HG02870 (cell line): Measurements from ENCODE around the gene NRXN3.

Experiments used
- ATAC-seq: cut with Tn5 transposase; IDR thresholded peaks from one replicate; pipeline ENCODE4 v1.9.1; 2021; ENCODE audit warnings: mild to moderate bottlenecking, moderate library complexity; ENCODE audit not compliant: unreplicated experiment

NRXN3 gene

DNA sequence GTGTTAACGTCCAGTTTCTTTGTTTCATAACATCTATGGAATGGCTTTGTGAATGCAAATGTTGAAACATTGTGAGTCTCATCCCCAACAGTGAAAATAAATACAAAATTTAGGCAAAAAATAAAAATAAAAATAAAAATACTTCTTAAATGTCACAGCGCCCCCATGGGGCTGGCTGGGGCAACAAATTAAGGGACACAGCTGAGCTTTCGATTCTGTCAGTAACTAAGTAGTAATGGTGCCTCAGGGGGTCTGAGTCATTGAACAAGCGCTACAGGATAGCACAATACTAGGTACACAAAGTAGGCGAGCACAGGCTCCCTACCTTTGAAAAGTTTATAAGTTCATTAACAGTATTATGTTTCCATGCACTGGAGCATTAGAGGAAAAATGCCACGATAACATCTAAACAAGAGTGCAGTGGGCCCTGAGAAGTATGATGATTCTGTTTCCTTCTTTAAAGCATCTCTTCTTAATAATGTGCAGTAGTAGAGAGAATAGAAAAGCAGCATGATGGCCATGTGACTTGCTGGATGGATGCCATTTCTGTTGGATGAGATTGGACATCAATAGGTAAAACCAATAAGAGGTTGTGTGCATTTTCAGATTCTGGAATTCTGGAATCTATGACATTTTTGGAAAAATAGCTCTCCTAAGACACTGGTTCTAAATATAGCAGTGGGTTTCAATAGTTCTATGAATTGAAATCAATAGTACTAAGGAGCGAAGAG is 1374.0 kb downstream of the NRXN3 start:
- ATAC-seq: no peak

DNA sequence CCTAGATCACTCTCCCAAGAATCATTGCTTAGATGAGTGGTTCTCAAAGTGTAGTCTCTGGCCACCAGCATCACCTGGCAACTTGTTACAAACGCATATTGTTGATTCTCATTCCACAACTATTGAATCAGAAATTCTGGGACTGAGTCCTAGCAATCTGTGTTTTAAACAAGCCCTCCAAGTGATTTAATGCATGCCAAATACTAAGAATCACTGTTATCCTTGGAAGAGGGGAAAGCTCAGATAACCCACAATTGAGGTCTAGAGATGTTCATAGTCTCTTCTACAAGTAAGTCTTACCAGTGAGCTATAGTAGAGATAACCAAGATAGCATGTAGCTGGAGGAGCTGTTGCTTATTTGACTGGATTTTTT is 1374.5 kb downstream of the NRXN3 start:
- ATAC-seq: no peak

DNA sequence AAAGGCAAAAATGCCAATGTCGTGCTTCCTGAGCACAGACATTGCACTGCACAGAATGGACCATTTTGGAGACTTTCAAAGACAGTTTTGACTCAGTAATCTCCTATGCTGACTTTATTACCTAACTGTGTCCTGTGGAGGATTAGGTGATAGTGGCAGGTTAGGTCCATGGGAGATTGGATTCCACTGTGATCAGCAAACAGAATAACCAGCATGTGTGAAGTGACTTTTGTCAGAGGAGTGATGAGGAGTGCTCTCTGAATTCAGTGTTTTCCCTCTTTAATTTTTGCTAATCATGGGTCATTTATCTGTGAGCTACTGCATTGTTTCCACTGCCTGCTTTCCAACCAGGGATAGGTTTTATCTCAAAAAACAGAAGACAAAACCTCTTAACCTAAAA is 1378.7 kb downstream of the NRXN3 start:
- ATAC-seq: no peak

DNA sequence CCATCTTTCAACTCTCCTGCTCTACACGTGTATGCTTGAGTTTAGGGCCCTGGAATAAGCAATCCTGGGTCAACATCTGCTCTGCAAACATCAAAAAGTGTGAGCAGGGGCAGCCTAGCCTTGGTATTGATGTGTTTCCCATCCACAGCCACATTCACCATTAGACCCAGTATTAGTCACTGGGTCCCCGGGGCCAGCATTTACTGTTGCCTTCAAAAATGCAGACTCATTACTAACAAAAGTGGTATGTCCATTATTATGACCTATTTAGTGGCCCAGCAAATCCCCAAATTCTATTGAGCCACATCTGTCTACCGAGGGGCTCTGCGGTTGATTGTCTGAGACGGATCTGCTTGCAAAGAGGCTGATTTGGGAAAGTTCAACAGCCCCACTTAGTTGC is 1379.3 kb downstream of the NRXN3 start:
- no peak for ATAC-seq

DNA sequence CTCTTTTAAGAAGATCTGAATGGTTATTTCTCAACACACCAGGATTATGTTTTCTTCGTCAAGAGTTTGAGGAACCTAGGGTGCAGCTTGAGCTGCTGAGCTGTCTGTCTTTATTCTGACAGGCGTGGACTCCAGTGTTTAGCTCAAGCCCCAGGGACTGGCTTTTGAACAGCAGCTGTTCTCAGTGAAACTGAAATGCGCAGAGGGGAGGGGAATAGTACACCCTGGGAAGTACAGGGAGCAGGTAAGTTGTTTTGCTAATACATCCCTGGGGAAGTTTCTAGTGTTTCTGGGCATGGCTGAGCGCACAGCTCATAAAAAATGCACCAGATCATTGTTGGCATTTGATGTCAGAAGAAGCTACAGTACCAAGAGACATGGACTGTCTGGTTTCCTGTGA is 1381.3 kb downstream of the NRXN3 start:
- no peak for ATAC-seq

DNA sequence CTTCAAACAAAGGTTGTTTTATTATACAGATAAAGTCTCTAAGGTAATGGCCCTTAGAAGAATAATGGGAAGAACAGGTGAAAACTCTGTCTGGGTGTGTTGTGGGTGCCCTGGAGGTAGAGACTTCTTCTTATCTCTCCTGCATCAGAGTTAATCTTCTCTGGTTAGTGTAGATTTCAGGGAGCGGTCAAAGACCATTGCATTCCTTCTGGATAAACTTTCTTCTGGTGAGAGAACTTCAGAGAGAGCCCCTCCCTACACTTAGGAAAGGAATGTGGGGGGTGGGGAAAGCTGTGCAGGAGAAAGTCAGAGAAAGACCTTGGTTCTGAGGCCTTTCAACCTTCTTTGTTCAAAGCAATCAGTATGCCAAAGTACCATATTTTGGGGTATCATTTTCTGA is 1382.6 kb downstream of the NRXN3 start:
- no peak for ATAC-seq

DNA sequence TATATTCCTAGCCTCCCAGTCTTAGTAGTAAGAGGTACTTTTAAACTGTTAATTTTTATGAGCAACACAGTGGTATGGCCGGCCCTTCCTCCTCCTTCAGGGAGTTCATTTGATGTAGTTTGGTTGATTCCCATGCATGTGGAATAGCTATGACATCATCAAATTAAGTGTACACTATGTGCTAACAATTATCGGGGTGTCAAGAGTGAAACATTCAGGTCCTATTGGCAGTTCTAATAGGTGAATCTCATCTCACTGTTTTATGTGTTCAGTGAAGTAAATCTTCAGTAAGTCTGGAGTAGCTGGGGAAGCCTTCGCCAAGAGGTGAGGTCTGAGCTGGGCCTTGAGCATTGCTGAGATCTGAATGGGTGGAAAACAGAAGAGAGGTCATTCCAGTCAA is 1384.6 kb downstream of the NRXN3 start:
- ATAC-seq: no peak

DNA sequence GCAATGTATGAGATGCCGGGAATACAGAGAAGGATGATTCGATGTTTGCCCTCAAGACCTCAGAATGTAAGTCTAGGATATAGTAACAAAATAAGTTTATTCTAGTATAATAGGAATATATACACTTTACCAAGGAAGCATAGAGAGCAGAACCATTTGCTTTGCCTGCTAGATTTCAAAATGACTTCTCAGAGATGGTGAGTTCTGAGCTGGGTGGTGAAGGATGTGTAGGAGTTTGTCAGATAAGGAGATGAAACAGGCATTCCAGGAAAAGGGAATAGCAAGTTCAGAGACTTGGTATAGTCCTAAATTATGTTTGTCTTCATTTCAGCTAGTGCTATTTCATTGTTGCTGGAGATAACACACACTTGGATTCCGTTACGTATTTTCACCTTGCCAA is 1385.3 kb downstream of the NRXN3 start:
- ATAC-seq: no peak

DNA sequence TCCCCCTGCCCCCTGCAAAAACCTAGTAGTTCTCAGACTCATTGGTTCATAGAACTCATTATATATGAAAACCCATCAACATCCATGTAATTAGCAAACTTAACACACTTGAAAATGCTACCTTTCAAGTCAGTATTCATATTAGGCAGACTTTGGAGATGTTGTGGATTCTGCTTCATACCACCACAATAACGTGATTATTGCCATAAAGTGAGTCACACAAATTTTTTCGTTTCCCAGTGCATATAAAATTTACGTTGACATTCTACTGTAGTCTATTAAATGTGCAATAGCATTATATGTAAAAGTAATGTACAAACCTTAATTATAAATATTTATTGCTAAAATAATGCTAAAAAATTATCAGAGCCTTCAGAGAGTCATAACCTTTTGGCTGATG is 1387.1 kb downstream of the NRXN3 start:
- no peak for ATAC-seq

DNA sequence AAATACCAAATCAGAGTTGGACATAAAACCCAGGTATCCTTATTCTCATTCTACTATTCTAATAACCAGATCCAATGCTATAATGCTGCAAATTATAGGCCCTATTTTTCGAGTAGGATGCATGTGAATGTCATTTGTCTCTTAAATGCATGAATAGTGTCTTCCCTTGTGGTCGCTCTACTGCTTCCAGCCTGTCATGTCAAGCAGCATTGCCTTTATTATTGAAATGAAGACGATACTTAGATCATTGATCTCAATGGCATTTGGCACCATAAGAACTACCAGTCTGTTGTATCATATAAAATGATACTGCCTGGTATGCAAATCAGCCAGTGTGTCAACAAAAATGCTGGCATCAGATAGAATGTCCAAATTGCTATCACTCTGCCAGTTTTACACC is 1392.0 kb downstream of the NRXN3 start:
- ATAC-seq: no peak

DNA sequence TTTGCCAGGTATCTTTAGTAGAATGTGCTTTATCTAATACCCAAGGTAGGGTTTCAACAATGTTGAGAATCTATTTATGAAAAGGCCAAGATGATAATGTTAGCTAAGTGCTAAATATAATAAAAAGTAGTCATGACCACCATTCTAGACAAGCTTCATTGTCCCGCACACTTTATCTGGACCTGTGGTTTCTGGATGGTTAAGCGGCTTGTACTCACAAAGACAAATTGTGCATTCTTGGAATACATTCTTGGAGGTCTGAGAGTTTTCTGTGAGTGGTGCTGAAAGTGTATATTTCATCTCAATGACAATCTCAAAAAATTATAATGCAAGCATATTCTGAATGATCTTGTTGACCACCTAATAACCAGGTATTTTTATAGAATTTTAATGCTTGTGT is 1394.2 kb downstream of the NRXN3 start:
- no peak for ATAC-seq

DNA sequence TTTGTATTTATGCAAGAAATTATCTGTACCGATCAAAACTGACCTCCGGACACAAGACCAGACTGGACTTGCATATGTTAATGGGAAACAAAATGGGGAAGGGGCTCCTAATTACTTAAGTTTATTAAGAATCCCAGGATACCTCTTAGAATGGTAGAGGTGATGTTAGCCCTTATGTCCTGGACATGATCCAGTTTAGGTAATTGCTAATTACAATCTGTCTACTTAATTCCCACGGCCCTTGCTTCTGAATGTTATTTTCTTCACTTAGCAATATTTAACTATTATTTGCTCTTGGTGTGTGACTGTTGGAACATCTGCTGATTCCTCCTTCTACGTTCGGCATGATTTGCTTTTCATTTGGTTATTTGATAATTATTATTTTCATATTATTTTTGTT is 1397.1 kb downstream of the NRXN3 start:
- ATAC-seq: no peak

DNA sequence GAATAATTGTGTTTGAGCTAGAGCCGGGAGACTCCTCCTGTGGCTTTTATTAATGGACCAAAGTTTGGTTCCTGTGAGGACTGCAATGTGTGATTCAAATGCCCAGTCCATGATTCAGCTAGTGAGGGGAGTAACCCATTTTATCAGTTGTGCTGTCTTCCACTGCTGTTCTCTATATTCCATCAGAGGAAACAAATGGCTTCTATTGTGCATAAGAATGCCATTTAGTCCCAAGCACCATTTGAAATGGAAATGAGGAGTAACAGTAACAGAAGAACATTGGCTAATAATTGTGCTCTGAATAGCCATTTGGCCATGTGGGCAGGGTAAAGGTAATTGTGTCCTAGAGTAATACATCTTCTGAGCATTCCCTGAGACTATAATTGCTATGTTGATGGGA is 1398.4 kb downstream of the NRXN3 start:
- ATAC-seq: no peak

DNA sequence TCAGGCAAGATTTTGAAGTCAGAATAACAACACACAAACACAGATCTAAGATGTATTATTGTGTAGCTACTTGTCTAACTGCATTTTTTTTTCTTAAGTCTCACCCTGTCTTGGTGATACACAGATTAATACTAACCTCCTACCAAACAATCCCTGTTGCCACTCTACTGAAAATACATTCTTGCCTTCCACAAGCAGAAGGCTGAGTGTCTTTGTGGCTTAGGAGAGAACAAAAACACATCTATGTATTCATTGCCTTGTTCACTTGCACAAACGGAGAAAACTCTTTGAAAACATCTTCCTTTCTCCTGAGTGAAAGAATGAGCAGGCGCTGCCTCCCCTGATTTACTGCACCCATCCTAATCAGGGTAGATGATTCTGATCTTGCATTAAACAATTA is 1398.9 kb downstream of the NRXN3 start:
- no peak for ATAC-seq

DNA sequence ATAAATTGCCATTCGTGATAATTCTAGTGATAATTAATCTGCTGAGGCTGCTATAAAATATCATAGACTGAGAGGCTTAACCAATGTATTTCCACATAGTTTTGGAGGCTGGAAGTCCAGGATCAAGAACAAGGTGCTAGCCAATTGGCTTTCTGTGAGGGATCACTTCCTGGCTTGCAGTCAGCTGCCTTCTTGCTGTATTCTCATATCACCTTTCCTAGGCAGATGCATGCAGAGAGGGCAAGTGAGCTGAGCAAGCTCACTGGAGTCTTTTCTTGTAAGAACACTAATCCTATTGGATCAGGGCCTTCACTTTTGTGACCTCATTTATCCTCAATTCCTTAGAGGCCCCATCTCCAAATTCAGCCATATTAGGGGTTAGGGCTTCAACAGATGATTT is 1400.5 kb downstream of the NRXN3 start:
- ATAC-seq: no peak

DNA sequence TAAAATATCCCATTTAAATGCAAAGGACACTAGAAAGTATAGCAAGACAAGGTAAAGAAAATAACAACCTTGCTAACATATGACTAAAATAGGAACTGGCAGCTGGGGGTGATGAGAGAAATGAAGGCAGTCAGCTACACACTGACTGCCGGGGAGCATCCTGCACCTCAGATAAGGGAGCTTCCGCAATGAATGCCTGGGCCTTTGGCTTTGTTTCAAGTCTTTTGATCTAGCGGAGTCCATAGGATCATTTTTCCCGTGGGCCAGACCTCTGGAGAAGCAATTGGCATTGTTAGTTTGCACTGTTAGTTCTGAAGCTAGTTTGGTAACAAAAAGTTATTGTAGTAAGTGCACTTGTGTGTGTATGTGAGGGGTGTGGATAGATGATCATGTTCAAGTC is 1401.2 kb downstream of the NRXN3 start:
- ATAC-seq: no peak

DNA sequence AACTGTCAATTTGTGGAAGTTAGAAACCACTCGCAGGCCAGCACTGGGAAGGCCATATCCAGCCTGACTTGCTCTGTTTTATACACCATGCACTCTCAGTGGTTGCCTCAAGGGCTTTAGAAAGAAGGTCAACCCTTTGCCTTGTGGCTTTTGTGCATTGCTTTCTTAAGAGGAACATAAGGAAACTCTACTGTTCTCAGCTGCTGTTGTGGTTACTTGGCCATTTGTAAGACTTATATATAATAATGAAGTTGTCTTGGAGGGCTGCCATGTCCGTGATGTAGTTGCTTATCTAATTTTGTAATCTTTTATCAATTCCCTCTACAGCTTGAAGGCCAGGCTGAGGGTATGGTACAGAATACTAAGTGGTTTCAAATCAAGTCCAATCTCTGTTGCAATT is 1403.3 kb downstream of the NRXN3 start:
- no peak for ATAC-seq

DNA sequence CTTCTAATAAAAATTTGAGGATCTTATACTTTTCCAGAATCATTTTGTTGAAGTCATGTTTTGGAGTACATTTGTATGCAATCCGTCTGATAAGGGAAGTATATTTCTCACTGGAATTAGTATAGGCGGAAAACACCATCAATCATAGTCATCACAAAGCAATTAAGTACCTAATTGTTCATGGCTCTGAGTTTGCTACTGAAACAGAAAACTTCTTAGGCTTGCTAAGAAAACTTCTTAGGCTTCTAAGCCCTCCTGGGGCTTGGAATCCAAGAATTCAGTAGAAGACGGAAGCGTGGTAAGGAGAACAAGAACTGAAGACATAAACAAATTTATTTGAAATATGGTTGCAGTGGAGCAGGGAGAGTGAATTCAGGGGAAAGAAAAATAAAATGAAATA is 1404.9 kb downstream of the NRXN3 start:
- no peak for ATAC-seq

DNA sequence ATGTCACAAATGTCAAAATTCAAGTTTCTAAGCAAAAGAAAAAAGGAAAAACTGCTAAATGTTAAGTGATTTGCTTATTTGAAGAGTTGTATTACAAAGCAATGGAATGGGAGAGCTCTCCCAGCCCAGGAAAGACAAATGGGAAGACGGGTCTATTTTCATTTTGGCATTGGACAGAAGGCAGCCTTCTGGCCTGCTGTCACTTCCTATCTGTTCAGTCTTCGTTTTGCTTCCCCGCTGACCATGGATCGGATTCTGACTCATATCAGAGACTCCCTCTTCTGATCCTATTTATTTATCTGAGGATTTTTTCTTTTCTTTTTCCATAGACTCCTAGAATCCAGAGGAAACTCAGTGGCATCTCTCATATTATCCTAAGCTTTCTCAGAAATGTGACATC is 1406.3 kb downstream of the NRXN3 start:
- ATAC-seq: no peak

DNA sequence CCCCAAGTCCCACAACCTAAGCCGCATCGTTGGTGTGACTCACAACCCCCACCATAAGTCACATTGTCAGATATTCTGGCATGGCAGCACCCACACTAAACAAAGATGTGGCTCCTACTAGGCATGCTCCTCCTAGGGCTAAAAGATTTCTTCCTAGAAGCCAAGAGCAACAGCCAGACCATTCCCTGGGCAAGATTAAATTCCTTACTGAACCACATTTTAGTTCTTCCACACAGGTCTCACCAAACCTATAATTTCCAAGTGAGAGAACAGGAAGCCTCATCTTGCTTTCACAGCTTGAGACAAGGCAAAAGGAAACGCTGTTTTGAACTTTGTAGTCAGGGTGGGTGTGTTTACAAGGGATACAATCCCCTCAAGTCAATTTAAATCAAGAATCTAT is 1408.3 kb downstream of the NRXN3 start:
- no peak for ATAC-seq

DNA sequence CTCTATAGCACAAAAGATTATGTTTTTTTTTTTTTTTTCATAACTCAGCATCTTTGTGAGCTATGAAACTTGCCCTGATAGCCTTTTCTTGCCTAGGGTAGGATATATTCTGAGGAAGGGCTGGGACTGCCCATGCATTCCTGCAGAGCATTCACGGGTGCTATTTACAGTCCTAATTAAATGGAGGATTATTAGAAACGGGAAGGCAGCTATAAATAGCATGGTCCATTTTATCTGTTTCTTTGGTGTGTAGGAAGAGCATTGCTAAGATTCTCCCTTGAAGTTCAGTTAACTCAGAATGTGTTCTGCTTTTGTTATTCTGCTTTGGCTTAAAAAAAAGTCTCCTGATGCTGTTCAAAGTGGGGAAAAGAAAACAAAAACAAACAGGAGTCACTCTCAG is 1410.2 kb downstream of the NRXN3 start:
- no peak for ATAC-seq

DNA sequence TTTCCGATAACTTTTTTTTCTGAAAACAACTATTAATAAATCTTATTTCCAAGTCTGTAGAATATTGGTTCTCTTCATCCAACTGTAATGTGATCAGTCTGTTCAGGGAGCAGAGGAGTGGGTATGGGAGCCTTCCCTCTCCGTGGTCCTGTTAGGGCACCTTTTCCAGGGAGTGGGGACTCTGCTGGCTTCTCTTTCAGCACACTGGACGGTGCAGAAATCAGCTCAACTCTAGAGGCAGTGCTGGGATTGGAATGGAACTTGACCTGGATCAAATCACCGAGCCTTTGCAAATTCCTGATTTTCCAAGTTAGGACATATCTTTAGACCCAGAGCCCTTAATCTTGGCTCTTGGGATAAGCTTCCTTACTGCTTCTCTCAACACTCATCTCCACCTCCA is 1410.7 kb downstream of the NRXN3 start:
- ATAC-seq: no peak

DNA sequence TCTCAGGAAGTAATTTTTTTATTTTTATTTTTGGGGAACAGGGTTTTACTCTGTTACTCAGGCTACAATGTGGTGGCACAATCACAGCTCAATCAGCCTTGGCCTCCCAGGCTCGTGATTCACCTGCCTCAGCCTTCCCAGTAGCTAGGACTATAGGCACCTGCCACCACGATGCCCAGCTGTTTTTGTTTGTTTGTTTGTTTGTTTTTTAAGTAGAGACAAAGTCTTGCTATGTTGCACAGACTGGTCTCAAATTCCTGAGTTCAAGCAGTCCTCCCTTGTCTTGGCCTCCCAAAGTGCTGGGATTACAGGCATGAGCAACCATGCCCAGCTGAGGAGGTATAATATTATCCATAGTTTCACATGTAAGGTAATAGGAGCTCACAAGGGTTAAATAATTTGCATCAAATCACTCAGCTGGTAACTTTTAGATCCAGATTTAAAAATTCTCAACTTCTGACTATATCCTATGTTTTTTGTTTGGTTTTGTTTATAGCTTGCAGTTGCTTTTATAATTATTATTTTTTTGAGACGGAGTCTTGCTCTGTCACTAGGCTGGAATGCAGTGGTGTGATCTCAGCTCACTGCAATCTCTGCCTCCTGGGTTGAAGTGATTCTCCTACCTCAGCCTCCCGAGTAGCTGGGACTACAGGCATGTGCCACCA is 1411.9 kb downstream of the NRXN3 start:
- no peak for ATAC-seq
